NCI-H345 (cell line): ENCODE results near the gene DESI2.
"Not testable (repeated sequence)": the region's sequence is repeated elsewhere in the genome, so short reads cannot be mapped to it uniquely, and the experiment has no call there.

ENCODE experiments used
- DNase-seq: peaks from one replicate; lab custom pipeline; 2025; lab: John Stamatoyannopoulos, UW

Gene DESI2

GRCh38 chr1:244705261-244706234 lies 52.6 kb downstream of the DESI2 start:
- no peak for DNase-seq

DNA sequence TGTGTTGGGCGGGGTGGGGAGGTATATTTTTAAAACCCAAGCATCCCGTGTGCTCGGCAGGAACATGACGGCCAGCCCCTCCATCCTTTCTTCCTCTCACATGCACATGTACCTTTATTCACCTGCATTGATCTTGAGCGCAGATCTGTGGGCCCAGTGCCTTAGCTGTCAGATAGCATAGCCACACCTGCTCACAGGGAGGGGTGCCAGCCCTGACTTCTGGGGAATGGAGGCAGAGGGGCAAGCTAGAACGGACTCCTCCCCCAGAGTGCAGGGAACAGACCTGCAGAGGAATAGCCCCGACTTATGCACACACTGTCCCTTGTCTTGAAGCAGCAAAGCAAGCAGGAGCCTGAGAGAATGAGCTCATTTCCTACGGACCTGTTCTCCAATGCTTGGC lies 56.1 kb downstream of the DESI2 start:
- no peak for DNase-seq

- no peak for DNase-seq
Observed at GRCh38 chr1:244709476-244710368, 56.8 kb downstream of the DESI2 start.

DNA sequence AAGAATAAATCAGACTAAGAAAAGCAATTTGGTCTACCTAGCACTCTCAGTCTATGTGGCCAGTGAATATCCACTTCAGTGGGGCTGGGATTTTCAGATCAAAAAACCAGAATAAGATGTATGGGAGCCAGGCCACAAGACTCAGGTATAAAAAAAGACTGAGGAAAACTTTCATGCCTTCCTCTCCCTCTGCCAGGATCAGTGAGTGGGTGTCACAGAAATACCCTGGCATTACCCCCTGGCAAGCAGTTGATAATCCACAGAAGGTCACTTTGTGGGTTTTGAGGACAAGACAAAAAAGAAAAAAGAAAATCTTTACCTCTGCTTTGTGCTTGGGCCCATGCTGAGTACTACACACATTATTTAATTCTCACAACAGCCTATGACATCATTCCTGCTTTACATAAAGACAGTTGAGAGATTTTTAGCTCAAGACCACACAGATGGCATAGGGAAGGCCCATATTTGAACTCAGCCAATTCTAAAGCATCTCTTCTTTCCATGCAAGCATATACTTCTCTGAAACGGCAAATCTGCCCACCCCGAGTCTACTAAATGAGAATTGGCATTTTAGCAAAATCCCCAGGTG lies 57.6 kb downstream of the DESI2 start:
- no peak for DNase-seq

GRCh38 chr1:244712669-244713068 lies 59.7 kb downstream of the DESI2 start:
- no peak for DNase-seq

- DNase-seq = no peak
Observed at GRCh38 chr1:244713332-244713731, 60.4 kb downstream of the DESI2 start.

DNA sequence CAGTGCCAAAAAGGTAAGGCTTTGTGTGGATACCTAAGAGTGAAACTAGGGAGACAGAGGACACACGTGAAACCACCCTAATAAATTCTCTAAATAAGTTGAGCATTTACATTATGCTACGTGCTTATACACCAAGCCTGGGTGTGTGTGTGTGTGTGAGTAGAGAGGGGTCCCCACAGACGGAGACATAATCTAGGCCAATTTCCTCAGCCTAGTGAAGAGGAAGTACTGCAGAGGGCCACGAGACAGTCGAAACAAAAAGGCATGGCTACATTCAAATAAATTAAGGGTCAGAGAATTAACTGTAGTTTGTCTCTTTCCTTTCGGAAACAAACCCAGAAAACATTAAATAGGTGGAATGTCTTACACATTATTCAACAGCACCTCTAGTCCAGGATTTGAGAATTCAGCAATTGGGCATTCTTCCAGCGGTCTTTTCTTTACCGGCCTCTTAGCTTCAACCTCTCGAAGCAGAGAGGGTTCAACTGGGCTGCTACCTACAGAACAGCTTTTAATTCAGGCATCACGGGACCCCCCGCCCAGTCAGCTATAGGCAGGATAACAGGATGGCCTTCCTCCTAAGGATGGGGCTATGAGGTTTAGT lies 75.0 kb downstream of the DESI2 start:
- no peak for DNase-seq

DNA sequence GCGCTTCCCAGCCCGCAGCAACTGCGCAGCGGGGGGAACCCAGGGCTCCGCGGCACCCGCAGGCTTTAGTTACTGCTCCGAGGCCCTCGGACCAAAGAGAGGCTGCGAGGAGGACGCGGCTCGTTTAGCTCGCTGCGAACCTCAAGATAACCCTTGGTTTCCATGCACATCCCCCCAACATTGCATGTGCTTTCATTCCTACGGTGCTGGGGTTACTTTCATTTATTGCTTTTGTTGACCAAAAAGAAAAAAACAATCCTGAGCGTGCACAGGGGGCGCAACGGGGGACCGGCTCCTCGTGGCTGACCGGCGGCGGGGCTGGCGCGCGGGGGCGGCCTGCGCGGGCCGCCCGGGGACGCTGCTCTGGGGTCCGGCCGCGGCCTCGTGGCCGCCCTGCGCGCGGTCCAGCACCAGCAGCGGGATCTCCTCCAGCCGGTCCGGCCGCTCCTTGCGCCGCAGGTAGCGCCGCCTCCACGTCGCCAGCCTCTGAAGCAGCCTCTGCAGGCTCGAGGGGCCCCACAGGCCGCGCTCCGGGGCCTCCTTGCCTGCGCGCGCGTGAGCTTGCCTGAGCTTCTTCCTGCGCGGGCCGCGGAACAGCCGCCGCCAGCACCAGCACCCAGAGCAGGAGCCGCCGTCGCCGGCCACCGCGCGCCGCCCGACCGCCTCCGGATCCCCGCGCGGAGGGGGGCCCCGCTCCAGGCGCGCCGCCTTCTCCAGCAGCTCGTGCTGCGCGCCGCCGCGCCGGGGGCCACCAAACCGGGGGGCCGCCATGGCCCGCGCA lies 77.4 kb downstream of the DESI2 start:
- peak; percentile 33 for DNase-seq

DNA sequence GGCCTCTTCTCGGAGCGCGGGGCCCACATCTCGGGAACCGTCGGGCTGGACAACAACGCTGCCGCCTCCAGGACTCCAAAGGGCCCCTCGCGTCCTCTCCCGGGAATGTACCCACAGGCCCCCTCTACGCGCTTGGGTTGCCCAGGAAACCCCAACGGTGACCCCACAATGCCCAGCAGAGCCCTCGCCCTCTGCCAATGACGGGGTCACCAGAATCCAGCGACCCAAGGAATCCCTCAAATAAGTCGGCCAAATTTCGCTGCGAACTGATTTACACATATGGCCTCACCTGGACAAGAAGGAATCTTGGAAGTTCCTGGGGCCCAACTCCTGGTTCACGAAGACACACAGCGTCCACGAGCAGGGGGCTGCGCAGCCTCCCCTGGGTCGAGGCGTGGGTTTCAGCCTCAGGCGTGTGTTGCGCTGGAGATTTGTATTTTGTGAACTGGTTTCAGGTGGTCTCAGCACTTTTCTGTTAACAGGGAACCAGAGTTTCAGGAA lies 78.1 kb downstream of the DESI2 start:
- no peak for DNase-seq

DNA sequence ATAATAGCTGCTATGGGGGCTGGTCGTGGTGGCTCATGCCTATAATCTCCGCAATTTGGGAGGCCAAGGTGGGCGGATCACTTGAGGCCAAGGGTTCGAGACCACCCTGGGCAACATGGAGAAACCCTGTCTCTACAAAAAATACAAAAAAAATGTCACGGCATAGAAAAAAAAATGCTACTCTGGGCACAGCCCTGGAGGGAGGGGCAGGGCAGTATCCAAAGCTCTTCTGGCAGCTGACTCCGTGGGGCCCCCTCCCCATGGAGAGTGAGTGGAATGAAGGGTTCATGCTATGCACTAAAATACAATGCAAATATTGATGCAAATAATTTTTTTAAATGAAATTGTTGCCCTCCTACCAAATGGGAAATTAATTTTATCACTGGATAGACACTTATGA lies 78.7 kb downstream of the DESI2 start:
- DNase-seq = no peak

DNA sequence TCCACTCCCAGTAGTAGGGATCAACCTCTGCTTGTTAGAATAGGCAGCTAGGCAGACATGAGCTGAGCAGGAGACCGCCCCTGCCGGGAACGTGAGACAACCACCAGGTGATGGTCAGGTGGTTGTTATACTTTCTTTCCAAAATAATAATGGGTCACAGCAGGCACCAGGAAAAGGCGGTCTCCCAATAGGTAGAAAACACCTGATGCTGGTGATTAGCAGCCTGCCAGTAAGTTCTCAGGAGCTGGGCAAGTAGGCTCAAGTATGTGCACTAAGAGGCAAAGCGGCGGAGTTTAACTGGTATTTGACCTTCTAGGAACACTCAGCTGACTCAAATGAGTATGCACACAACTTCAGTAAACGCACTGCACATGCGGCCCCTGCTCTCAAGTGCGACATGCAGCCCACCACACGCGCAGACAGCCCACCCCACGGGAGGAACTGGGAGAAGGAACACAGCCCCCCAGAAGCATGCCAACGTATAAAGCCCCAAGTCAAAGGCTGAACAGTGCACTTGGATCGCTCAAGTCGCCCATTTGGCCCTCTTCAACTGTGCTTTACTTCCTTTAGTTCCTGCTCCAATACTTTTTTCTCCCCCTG lies 80.0 kb downstream of the DESI2 start:
- no peak for DNase-seq

GRCh38 chr1:244735404-244735803 lies 82.5 kb downstream of the DESI2 start:
- no peak for DNase-seq

DNA sequence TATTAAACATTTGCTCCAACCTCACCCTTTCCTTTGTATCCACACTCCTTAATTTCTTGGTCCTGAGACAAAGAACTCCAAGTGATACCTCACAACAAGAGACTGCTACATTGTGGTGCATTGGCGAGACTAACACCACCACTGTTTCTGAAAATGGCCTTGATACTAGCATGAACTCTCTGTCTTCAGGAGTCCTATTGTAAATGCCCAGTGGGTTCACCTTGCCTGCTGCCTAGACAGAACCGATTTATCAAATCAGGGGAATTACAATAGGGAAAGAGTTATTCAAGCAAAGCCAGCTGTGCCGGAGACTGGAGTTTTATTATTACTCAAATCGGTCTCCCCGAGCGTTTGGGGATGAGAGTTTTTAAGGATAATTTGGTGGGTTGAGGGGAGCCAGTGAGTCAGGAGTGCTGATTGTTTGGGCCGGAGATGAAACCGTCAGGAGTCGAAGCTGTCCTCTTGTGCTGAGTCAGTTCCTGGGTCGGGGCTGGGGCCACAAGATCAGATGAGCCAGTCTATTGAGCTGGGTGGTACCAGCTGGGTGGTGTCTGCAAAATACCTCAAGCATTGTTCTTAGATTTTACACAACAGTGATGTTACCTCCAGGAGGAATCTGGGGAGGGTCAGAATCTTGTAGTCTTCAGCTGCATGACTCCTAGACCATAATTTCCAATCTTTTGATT lies 83.1 kb downstream of the DESI2 start:
- DNase-seq = no peak

DNA sequence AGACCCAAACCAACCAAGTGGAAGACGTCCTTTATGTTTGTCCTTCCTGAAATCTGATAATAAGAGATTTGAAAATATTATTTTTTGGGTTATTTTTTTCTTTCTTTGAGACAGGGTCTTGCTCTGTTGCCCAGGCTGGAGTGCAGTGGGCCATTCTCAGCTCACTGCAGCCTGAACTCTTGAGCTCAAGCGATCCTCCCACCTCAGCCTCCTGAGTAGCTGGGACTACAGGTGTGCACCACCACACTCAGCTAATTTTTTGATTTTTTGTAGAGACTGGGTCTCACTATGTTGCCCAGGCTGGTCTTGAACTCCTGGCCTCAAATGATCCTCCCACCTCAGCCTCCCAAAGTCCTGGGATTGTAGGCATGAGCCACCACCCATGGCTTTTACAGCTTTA lies 86.2 kb downstream of the DESI2 start:
- not testable (repeated sequence) for DNase-seq

DNA sequence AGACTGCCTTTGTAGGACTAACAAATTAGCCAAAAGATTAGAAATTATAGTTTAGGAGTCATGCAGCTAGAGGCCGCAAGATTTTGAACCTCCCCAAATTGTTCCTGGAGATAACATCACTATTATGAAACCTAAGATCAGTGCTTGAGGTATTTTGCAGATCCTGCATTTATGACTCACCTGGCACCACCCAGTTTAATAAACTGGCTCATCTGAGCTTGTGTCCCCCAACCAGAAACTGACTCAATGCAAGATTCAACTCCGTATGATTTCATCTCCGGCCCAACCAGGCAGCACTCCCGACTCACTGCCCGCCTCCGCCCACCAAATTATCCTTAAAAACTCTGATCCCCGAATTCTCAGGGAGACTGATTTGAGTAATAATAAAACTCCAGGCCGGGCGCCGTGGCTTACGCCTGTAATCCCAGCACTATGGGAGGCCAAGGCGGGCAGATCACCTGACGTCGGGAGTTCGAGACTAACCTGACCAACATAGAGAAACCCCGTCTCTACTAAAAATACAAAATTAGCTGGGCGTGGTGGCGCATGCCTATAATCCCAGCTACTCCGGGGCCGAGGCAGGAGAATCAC lies 87.2 kb downstream of the DESI2 start:
- not testable (repeated sequence) for DNase-seq

DNA sequence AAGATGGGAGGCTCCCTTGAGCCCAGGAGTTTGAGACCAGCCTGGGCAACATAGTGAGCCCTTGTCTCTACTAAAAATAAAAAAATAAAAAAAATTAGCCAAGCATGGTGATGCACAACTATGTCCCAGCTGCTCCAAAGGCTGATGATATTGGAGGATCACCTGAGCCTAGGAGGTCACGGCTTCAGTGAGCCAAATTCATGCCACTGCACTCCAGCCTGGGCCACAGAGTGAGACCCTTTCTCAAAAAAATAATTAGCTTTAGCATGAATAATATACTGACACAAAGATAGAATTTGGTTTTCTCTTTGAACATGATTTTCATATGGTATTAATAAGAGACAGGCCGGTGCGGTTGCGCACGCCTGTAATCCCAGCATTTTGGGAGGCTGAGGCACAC lies 88.8 kb downstream of the DESI2 start:
- DNase-seq = no peak

DNA sequence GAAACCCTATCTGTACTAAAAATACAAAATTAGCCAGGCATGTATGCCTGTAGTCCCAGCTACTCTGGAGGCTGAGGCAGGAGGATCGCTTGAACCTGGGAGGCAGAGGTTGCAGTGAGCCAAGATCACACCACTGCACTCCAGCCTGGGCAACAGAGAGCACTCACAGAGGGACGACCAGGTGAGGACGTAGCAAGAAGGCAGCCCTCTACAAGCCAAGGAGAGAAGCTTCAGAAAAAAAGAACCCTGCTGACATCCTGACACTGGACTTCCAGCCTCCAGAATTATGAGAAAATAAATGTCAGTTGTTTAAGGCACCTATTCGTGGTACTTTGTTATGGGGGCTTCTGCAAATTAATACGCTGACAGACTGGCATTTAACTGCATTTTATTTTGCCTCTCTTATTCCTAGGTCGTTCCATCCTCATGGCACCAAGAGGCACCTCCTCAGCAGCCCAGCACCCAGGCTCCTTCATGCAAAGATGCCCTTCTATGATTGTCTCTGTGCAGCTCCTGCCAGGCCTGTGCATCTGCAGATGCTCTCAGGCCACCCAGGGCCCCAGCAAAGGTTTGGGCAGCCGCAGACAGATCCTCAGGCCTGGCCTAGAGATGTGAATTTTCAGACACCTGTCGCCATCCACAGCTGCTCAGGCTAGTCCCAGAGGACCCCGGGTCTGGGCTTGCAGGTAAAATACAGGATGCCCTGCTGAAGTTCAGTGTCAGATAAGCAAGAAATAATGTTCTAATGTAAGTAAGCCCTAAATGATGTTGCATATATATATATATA lies 96.5 kb downstream of the DESI2 start:
- no peak for DNase-seq

DNA sequence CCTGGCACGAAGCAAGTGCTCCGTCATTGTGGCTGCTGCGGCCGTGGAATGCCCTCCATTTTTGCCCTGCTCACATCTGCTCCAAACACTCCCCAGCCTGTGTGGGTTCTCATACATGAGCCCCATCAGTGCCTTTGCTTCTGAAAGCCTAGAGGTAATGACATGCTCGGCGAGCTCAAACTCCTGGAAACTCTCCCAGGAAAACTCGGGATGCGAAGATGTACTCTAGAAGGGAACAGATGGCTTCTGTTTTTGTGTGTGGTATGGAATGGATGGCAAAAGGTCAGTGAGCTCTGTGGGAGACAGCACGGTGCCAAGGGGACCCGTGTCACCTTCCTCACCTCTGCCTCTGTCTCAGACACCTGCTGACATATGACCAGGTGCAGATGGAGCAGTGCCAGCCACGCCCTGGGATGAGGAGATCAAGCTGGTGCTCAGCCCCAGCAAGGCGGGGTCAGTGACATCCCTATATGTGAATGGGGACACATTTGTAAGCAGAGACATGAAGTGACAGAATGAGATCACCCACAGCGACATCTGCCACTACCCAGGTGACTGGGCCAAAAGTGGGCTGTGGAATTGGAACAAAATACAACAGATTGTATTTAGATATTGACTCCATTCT lies 98.5 kb downstream of the DESI2 start:
- DNase-seq = peak; percentile 45
